ENCODE measurements around the gene STAC2. TPM values are rescaled to one million over a fixed set of nuclear protein-coding genes. Genes with fewer than 3 reads are reported as not detected.
A peak's percentile ranks its signal among the peaks of the same experiment; 100 is the strongest.

The STAC2 gene
- total RNA-seq, 2 experiments from 2014 or later, result 0.03 TPM; not detected in 1

DNA sequence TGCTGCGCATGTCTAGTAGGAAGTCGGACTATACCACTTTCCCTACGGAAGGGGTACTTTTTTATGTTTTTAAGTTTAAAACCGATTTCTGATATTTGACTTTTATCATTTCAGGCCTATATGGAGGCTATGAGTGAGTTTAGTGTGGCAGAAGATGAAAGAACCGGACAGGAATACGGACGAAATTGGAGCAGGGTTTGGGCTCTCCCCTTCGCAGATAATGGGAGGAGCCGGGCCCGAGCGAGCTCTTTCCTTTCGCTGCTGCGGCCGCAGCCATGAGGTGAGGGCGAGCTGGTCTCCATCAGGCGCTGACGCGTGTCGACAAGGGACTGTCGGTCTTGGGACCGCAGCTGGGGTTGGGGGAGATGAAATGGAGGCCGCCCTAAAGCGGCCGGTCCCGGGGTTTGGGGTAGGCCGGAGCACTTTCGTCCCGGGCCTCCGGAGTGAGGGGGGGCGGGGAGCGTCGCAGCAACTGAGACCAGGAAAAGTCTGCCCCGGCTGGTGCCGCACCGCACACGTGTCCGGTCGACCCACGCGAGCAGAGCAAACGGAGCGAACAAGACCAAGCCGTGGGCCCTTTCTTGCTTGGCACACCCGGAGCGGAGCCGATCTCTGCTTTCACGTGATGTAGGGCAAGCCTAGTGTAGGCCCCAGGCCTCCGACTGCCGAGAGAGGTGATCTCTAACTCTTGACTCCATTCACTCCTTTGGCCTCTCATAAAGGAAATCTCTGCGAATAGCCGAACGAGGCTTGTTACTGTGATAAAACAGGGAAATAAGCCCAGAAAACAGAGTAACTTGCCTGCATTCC, 25.5 kb downstream of the STAC2 start, which contains the start of gene RPL19:
RPL19 (plus strand) TSS at position 214 of the 810 bp plus-strand sequence; CDS start at position 276, 62 bp downstream.
- no TSS peak for BruUV-seq (replicated peaks)
- Histone ChIP-seq H3K27ac (ENCODE audit: low read depth, low read length, poor library complexity, severe bottlenecking) (peak within 1 kb of the TSS; percentile 88), H2AFZ (ENCODE audit: low read length) (peak within 1 kb of the TSS; percentile 53), H3K9me3 (ENCODE audit: low read length) (no peaks in the 10 kb centered on the region), H3K36me3 (ENCODE audit: insufficient read depth, low read length) (peaks cover 51% of the 10 kb centered on the region), H4K20me1 (ENCODE audit: insufficient read depth, low read length) (peaks cover 24% of the 10 kb centered on the region), H3K9me2 (ENCODE audit: insufficient read depth, low read length) (no peaks in the 10 kb centered on the region), H3K79me2 (ENCODE audit: insufficient read depth, low read depth, low read length) (peaks cover 48% of the 10 kb centered on the region), H3K4me2 (ENCODE audit: low read length) (peak within 1 kb of the TSS; percentile 96), H3K4me1 (ENCODE audit: insufficient read depth, low read length, poor library complexity, severe bottlenecking) (peaks cover 68% of the 10 kb centered on the region), H3K4me3 (ENCODE audit: low read depth, low read length, poor library complexity, severe bottlenecking) (peak within 1 kb of the TSS; percentile 91)
- intact Hi-C loops (cut with micrococcal nuclease; ENCODE audit: unreplicated experiment), result loop anchor here (1.0 kb wide), 1 partner anchor 46 kb away; no protein-coding TSS in a partner anchor
- TF ChIP-seq, protein P1, sequence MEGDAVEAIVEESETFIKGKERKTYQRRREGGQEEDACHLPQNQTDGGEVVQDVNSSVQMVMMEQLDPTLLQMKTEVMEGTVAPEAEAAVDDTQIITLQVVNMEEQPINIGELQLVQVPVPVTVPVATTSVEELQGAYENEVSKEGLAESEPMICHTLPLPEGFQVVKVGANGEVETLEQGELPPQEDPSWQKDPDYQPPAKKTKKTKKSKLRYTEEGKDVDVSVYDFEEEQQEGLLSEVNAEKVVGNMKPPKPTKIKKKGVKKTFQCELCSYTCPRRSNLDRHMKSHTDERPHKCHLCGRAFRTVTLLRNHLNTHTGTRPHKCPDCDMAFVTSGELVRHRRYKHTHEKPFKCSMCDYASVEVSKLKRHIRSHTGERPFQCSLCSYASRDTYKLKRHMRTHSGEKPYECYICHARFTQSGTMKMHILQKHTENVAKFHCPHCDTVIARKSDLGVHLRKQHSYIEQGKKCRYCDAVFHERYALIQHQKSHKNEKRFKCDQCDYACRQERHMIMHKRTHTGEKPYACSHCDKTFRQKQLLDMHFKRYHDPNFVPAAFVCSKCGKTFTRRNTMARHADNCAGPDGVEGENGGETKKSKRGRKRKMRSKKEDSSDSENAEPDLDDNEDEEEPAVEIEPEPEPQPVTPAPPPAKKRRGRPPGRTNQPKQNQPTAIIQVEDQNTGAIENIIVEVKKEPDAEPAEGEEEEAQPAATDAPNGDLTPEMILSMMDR (conservative IDR thresholded peaks at IDR 0.05; ENCODE audit: low read length), result no peak
- DNase-seq (ENCODE audit: low spot score), result peak; percentile 57
- ChIA-PET CTCF (ENCODE audit: unreplicated experiment) (interaction anchor here (0.6 to 1.8 kb wide), 3 partner anchors 26 to 44 kb away, joined by 5 to 9 read pairs (median 5); no protein-coding TSS in a partner anchor), POLR2A (interaction anchor here (0.6 to 1.3 kb wide), 15 partner anchors 9 to 1415 kb away, joined by 3 to 10 read pairs (median 3); no protein-coding TSS in a partner anchor)

DNA sequence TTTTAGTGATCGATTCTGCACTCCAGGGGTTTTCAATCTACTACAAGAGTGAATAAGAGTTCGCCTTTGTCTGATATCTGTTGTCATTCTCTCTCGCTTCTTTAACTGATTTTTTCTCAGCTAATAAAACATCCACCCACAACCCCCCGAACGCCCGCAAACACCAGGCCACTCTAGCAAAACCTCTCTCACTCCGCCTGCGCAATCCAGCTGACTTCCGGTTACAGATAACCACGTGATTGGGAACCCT, 26.0 kb downstream of the STAC2 start:
- BruUV-seq (replicated peaks), result no TSS peak
- Histone ChIP-seq H3K4me2 (ENCODE audit: low read length) (peak overlapping the region; percentile 96), H4K20me1 (ENCODE audit: insufficient read depth, low read length) (peaks cover 24% of the 10 kb centered on the region), H3K4me3 (ENCODE audit: low read depth, low read length, poor library complexity, severe bottlenecking) (peak overlapping the region; percentile 91), H2AFZ (ENCODE audit: low read length) (peak overlapping the region; percentile 53), H3K9me3 (ENCODE audit: low read length) (no peaks in the 10 kb centered on the region), H3K4me1 (ENCODE audit: insufficient read depth, low read length, poor library complexity, severe bottlenecking) (peaks cover 73% of the 10 kb centered on the region), H3K9me2 (ENCODE audit: insufficient read depth, low read length) (no peaks in the 10 kb centered on the region), H3K27ac (ENCODE audit: low read depth, low read length, poor library complexity, severe bottlenecking) (peak overlapping the region; percentile 88), H3K79me2 (ENCODE audit: insufficient read depth, low read depth, low read length) (peaks cover 48% of the 10 kb centered on the region), H3K36me3 (ENCODE audit: insufficient read depth, low read length) (peaks cover 47% of the 10 kb centered on the region)
- POLR2A ChIA-PET, result interaction anchor here (0.6 to 1.3 kb wide), 14 partner anchors 9 to 1415 kb away, joined by 3 to 10 read pairs (median 3); no protein-coding TSS in a partner anchor
- CTCF ChIA-PET (ENCODE audit: unreplicated experiment), result interaction anchor here (0.6 to 1.8 kb wide), 3 partner anchors 25 to 45 kb away, joined by 5 to 9 read pairs (median 5); no protein-coding TSS in a partner anchor
- no peak for TF ChIP-seq EZH2phosphoT487 (IDR thresholded peaks at IDR 0.05; ENCODE audit: borderline replicate concordance, low read depth, low read length)
- TF ChIP-seq, protein P1 (conservative IDR thresholded peaks at IDR 0.05; ENCODE audit: low read length), result no peak
- intact Hi-C loops (cut with micrococcal nuclease; ENCODE audit: unreplicated experiment), result loop anchor here (1.0 kb wide), 1 partner anchor 45 kb away; no protein-coding TSS in a partner anchor
- DNase-seq (ENCODE audit: low spot score), result peak; percentile 98

DNA sequence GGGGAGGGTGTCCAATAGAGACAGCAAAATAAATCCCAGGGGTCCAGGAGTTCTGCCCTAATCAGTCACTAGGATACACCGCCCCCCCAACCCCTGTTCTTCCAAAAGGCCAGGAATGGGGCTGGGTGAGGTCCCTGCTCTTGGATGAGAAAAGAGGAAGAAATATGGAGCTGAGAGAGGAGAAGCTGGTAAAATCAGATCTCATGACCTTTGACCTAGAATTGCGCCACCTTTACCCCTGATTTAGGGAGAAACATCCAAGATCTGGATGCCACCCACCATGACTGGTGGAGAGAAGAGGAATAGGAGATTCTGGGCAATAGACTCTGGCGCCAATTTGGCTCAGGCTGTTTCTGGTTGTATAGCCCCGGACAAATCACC, 27.6 kb downstream of the STAC2 start:
- Histone ChIP-seq H3K4me1 (ENCODE audit: insufficient read depth, low read length, poor library complexity, severe bottlenecking) (peaks cover 66% of the 10 kb centered on the region), H3K27ac (ENCODE audit: low read depth, low read length, poor library complexity, severe bottlenecking) (peak overlapping the region; percentile 88), H3K79me2 (ENCODE audit: insufficient read depth, low read depth, low read length) (peaks cover 48% of the 10 kb centered on the region), H4K20me1 (ENCODE audit: insufficient read depth, low read length) (peaks cover 19% of the 10 kb centered on the region), H3K4me3 (ENCODE audit: low read depth, low read length, poor library complexity, severe bottlenecking) (peak overlapping the region; percentile 91), H2AFZ (ENCODE audit: low read length) (peak overlapping the region; percentile 23; the same call in 1 of the 2 replicates), H3K9me2 (ENCODE audit: insufficient read depth, low read length) (no peaks in the 10 kb centered on the region), H3K9me3 (ENCODE audit: low read length) (no peaks in the 10 kb centered on the region), H3K4me2 (ENCODE audit: low read length) (peak overlapping the region; percentile 96), H3K36me3 (ENCODE audit: insufficient read depth, low read length) (peaks cover 47% of the 10 kb centered on the region)
- ChIA-PET POLR2A (interaction anchor here (0.6 kb wide), 1 partner anchor 52 kb away, joined by 3 read pairs; no protein-coding TSS in a partner anchor), CTCF (ENCODE audit: unreplicated experiment) (no interaction called here)
- intact Hi-C loops (cut with micrococcal nuclease; ENCODE audit: unreplicated experiment), result no loop called here
- TF ChIP-seq EZH2phosphoT487 (IDR thresholded peaks at IDR 0.05; ENCODE audit: borderline replicate concordance, low read depth, low read length), result no peak
- TF ChIP-seq, protein P1 (conservative IDR thresholded peaks at IDR 0.05; ENCODE audit: low read length), result no peak
- no peak for DNase-seq (ENCODE audit: low spot score)
- no TSS peak for BruUV-seq (replicated peaks)

Measured in OCI-LY7 (cell line).